ENCODE results near the gene MYO1D. TPM values are rescaled to one million over a fixed set of nuclear protein-coding genes. Genes with fewer than 3 reads are reported as not detected.

MYO1D gene
- total and polyA plus RNA-seq, 8 donors = 11.6 to 727 (median 73.4) TPM

GRCh38 chr17:32772453-32773025, 104.4 kb downstream of the MYO1D start:
- Histone ChIP-seq H3K9me3 (no peaks in the 10 kb centered on the region), H3K4me3 (no peak overlapping the region), H3K4me1 (no peaks in the 10 kb centered on the region), H3K36me3 (peaks cover 0 to 27% (median 16%) of the 10 kb centered on the region in 4 donors), H3K27ac (no peak overlapping the region), H3K27me3 (no peaks in the 10 kb centered on the region)
- intact Hi-C loops (cut with DNase I; ENCODE audit: low total_unique reads) = no loop called here
- no peak for DNase-seq
- TF ChIP-seq CTCF (IDR thresholded peaks at IDR 0.05) = no peak
- TF ChIP-seq POLR2AphosphoS5 (IDR thresholded peaks at IDR 0.05) = no peak
- no peak for TF ChIP-seq POLR2A (IDR thresholded peaks at IDR 0.05)
- TF ChIP-seq EP300 (IDR thresholded peaks at IDR 0.05) = no peak
- WGBS, 5 donors = 88 to 94% (median 91%) methylated on average over 9 of the region's 9 CpGs

- no peaks in the 10 kb centered on the region for H3K4me1 ChIP-seq
- peaks cover 0 to 34% (median 25%) of the 10 kb centered on the region in 4 donors for H3K36me3 ChIP-seq
- H3K27ac ChIP-seq = no peak overlapping the region
- intact Hi-C loops (cut with DNase I; ENCODE audit: low total_unique reads) = no loop called here
- 71 to 86% (median 83%) methylated on average over 2 of the region's 2 CpGs for WGBS, 5 donors
- no peak for DNase-seq
- no peak for TF ChIP-seq POLR2A (IDR thresholded peaks at IDR 0.05)
- no peak for TF ChIP-seq EP300 (IDR thresholded peaks at IDR 0.05)
- no peak for TF ChIP-seq CTCF (IDR thresholded peaks at IDR 0.05)
- no peak for TF ChIP-seq POLR2AphosphoS5 (IDR thresholded peaks at IDR 0.05)
- H3K27me3 ChIP-seq = no peaks in the 10 kb centered on the region
- no peaks in the 10 kb centered on the region for H3K9me3 ChIP-seq
- H3K4me3 ChIP-seq = no peak overlapping the region
Measured at GRCh38 chr17:32771396-32771795, 105.5 kb downstream of the MYO1D start.

GRCh38 chr17:32769846-32770245, 107.1 kb downstream of the MYO1D start:
- H3K9me3 ChIP-seq = no peaks in the 10 kb centered on the region
- WGBS, 5 donors = 32 to 60% (median 39%) methylated on average over 3 of the region's 3 CpGs
- intact Hi-C loops (cut with DNase I; ENCODE audit: low total_unique reads) = loop anchor here (10.0 kb wide), 1 partner anchor 105 kb away; no protein-coding TSS in a partner anchor
- peaks cover 0 to 49% (median 31%) of the 10 kb centered on the region in 4 donors for H3K36me3 ChIP-seq
- no peak overlapping the region for H3K27ac ChIP-seq
- H3K27me3 ChIP-seq = no peaks in the 10 kb centered on the region
- H3K4me1 ChIP-seq = no peaks in the 10 kb centered on the region
- H3K4me3 ChIP-seq = no peak overlapping the region
- no peak for TF ChIP-seq EP300 (IDR thresholded peaks at IDR 0.05)
- no peak for TF ChIP-seq POLR2AphosphoS5 (IDR thresholded peaks at IDR 0.05)
- no peak for TF ChIP-seq CTCF (IDR thresholded peaks at IDR 0.05)
- TF ChIP-seq POLR2A (IDR thresholded peaks at IDR 0.05) = no peak
- DNase-seq = peak in 1 of 2 donors; percentile 50

GRCh38 chr17:32763855-32764439, 113.0 kb downstream of the MYO1D start:
- no peak for DNase-seq
- no peaks in the 10 kb centered on the region for H3K9me3 ChIP-seq
- intact Hi-C loops (cut with DNase I; ENCODE audit: low total_unique reads) = loop anchor here (10.0 kb wide), 1 partner anchor 99 kb away; no protein-coding TSS in a partner anchor
- 44 to 56% (median 54%) methylated on average over 5 of the region's 5 CpGs for WGBS, 5 donors
- TF ChIP-seq CTCF (IDR thresholded peaks at IDR 0.05) (no peak), POLR2AphosphoS5 (IDR thresholded peaks at IDR 0.05) (no peak), EP300 (IDR thresholded peaks at IDR 0.05) (no peak), POLR2A (IDR thresholded peaks at IDR 0.05) (no peak)
- no peak overlapping the region for H3K27ac ChIP-seq
- no peaks in the 10 kb centered on the region for H3K27me3 ChIP-seq
- no peak overlapping the region for H3K4me3 ChIP-seq
- peaks cover 0 to 66% (median 38%) of the 10 kb centered on the region in 4 donors for H3K36me3 ChIP-seq
- peaks cover 0 to 9% (median 0%) of the 10 kb centered on the region in 4 donors for H3K4me1 ChIP-seq
